K562 (cell line): Measurements from ENCODE around the gene FANCC.

Experiments
- BMI1 ChIP-seq: fragments of 150-350 bp; IDR thresholded peaks from 2 replicates; pipeline ENCODE4 v1.6.1; 2014; ENCODE audit warnings: low read length
- ELF1 ChIP-seq: fragments of 200-800 bp; sonication (Bioruptor generic); IDR thresholded peaks from 2 replicates; pipeline ENCODE4 v1.6.1; 2016; ENCODE audit warnings: missing genetic modification characterization, missing compliant biosample characterization
- ETV1 ChIP-seq: fragments of 450-650 bp; conservative IDR thresholded peaks from 2 replicates; pipeline ENCODE4 v1.6.1; 2016; ENCODE audit warnings: missing genetic modification characterization, control low read depth, low read depth, missing compliant biosample characterization
- MCM3 ChIP-seq: fragments of 450-650 bp; IDR thresholded peaks from 2 replicates; pipeline ENCODE4 v1.6.1; 2016
- MYC ChIP-seq, 2 experiments: fragments of 250-450 bp in 1 of 2; sonication (Bioruptor Pico) in 1 of 2; IDR thresholded peaks; 2 replicates each; pipeline versions ENCODE4 v1.5.1 to v1.6.1; 2012 to 2021; ENCODE audit warnings: low read depth in 2 of 2, borderline replicate concordance in 1 of 2, improper control_type of control experiment in 1 of 2, low read length in 1 of 2, mild to moderate bottlenecking in 1 of 2, moderate library complexity in 1 of 2
- U2AF1 ChIP-seq: fragments of 200-400 bp; formaldehyde crosslinking; optimal IDR thresholded peaks from 2 replicates; pipeline ENCODE3; 2017; ENCODE audit warnings: mild to moderate bottlenecking, low read depth, low read length, moderate library complexity
- USF1 ChIP-seq: sonication (generic); formaldehyde crosslinking; IDR thresholded peaks from 2 replicates; pipeline ENCODE4 v1.9.0; 2022; ENCODE audit warnings: mild to moderate bottlenecking, missing genetic modification reagents
- USF2 ChIP-seq: sonication (generic); formaldehyde crosslinking; IDR thresholded peaks from 2 replicates; pipeline ENCODE4 v1.5.0; 2020; ENCODE audit warnings: missing genetic modification reagents
- YY1 ChIP-seq, 3 experiments: IDR thresholded peaks; 2 replicates each; pipeline ENCODE4 v1.6.1; 2011; ENCODE audit warnings: low read length in 2 of 3, mild to moderate bottlenecking in 2 of 3, moderate library complexity in 2 of 3, borderline replicate concordance in 1 of 3, control low read depth in 1 of 3, low read depth in 1 of 3; ENCODE audit not compliant: insufficient read depth in 3 of 3, insufficient replicate concordance in 2 of 3, control insufficient read depth in 1 of 3, insufficient read length in 1 of 3; ENCODE audit errors: extremely low read depth in 1 of 3
- ZKSCAN1 ChIP-seq: fragments of 150-350 bp; IDR thresholded peaks from 2 replicates; pipeline ENCODE4 v1.6.1; 2016; ENCODE audit warnings: low read depth, low read length
- ZNF354B ChIP-seq: fragments of 250-450 bp; sonication (Bioruptor Pico); IDR thresholded peaks from 2 replicates; pipeline ENCODE4 v1.4.0; 2020
- ZNF707 ChIP-seq: fragments of 250-450 bp; sonication (Bioruptor Pico); conservative IDR thresholded peaks from 2 replicates; pipeline ENCODE4 v1.8.0; 2022; ENCODE audit warnings: inconsistent platforms, mild to moderate bottlenecking, moderate library complexity
- TF ChIP-seq, protein P1 (sequence below), 3 experiments: IDR thresholded peaks in 2 of 3; conservative IDR thresholded peaks in 1 of 3; 2 replicates each; pipeline ENCODE4 v1.5.1; 2011 to 2012; ENCODE audit warnings: low read length in 3 of 3, mild to moderate bottlenecking in 3 of 3, control low read depth in 2 of 3, improper control_type of control experiment in 1 of 3, inconsistent platforms in 1 of 3, low read depth in 1 of 3, mixed read lengths in 1 of 3, moderate library complexity in 1 of 3; ENCODE audit not compliant: insufficient read depth in 2 of 3
- TF ChIP-seq, protein P2 (sequence below): fragments of 450-650 bp; IDR thresholded peaks from one replicate; pipeline ENCODE4 v1.6.1; 2018; ENCODE audit warnings: mild to moderate bottlenecking, moderate library complexity; ENCODE audit not compliant: partially characterized antibody

DNA sequence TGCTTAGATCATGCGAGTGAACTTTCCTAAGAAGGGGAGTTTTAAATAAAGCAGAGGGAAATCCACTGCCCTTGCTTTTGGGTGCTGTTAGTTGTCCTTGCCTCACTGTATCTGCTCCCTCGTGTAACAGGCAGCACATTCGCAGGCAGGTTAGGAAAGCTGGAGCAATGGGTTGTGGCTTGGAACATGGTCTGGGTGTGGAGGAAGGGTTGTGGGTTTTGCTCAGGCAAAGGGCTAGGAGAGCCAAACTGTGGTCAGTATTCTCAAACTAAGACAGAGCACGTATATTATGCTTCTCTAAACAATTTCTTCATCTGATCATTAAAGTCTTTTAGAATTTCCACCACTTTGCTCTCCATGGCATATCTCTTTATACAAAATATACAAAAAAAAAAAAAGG, 135.7 kb downstream of the FANCC start:
- no peak for TF ChIP-seq MYC (IDR thresholded peaks at IDR 0.05; ENCODE audit: low read depth, low read length)
- no peak for TF ChIP-seq MYC (CRISPR knock-in tag; IDR thresholded peaks at IDR 0.05; ENCODE audit: borderline replicate concordance, low read depth)
- no peak for TF ChIP-seq MCM3
- TF ChIP-seq, protein P1, sequence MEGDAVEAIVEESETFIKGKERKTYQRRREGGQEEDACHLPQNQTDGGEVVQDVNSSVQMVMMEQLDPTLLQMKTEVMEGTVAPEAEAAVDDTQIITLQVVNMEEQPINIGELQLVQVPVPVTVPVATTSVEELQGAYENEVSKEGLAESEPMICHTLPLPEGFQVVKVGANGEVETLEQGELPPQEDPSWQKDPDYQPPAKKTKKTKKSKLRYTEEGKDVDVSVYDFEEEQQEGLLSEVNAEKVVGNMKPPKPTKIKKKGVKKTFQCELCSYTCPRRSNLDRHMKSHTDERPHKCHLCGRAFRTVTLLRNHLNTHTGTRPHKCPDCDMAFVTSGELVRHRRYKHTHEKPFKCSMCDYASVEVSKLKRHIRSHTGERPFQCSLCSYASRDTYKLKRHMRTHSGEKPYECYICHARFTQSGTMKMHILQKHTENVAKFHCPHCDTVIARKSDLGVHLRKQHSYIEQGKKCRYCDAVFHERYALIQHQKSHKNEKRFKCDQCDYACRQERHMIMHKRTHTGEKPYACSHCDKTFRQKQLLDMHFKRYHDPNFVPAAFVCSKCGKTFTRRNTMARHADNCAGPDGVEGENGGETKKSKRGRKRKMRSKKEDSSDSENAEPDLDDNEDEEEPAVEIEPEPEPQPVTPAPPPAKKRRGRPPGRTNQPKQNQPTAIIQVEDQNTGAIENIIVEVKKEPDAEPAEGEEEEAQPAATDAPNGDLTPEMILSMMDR (IDR thresholded peaks at IDR 0.05 in 2 of 3, conservative IDR thresholded peaks at IDR 0.05 in 1 of 3; ENCODE audit: insufficient read depth in 2 of 3, low read depth in 1 of 3, low read length in 3 of 3), result no peak
- no peak for TF ChIP-seq ZNF707
- TF ChIP-seq YY1 (IDR thresholded peaks at IDR 0.05; ENCODE audit: borderline replicate concordance in 1 of 3, control insufficient read depth in 1 of 3, extremely low read depth in 1 of 3, insufficient read depth in 3 of 3, insufficient read length in 1 of 3, insufficient replicate concordance in 2 of 3, low read depth in 1 of 3, low read length in 2 of 3), result no peak
- no peak for TF ChIP-seq U2AF1
- no peak for TF ChIP-seq USF2 (CRISPR knock-in tag)
- TF ChIP-seq ETV1 (tag), result no peak
- TF ChIP-seq, protein P2, sequence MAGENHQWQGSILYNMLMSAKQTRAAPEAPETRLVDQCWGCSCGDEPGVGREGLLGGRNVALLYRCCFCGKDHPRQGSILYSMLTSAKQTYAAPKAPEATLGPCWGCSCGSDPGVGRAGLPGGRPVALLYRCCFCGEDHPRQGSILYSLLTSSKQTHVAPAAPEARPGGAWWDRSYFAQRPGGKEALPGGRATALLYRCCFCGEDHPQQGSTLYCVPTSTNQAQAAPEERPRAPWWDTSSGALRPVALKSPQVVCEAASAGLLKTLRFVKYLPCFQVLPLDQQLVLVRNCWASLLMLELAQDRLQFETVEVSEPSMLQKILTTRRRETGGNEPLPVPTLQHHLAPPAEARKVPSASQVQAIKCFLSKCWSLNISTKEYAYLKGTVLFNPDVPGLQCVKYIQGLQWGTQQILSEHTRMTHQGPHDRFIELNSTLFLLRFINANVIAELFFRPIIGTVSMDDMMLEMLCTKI, result no peak
- TF ChIP-seq ZNF354B (CRISPR knock-in tag), result no peak
- TF ChIP-seq USF1 (CRISPR knock-in tag), result no peak
- TF ChIP-seq ZKSCAN1, result no peak
- no peak for TF ChIP-seq BMI1
- TF ChIP-seq ELF1 (tag), result no peak
